Bronchial epithelial cell (primary cell): ENCODE measurements around the gene UXS1. TPM values are rescaled to one million over a fixed set of nuclear protein-coding genes. Genes with fewer than 3 reads are reported as not detected.

Experiments
- DNase-seq: peaks from one replicate; pipeline ENCODE4 v3.0.0-alpha.2; 2010; ENCODE audit warnings: low read depth
- FAIRE-seq: peaks from 2 replicates; lab custom pipeline; 2011; peaks lifted over from hg19 to GRCh38; lab: Jason Lieb, UNC
- H3K27me3 ChIP-seq: 2 replicates; pipeline ENCODE4 v1.5.1; 2011; ENCODE audit warnings: low read length; ENCODE audit not compliant: control insufficient read depth, insufficient read depth
- H3K36me3 ChIP-seq: 2 replicates; pipeline ENCODE4 v1.5.1; 2011; ENCODE audit warnings: low read length; ENCODE audit not compliant: control insufficient read depth, insufficient read depth
- H3K4me3 ChIP-seq: 2 replicates; pipeline ENCODE4 v1.5.1; 2011; ENCODE audit warnings: mild to moderate bottlenecking, low read depth, low read length, control low read depth
- CTCF ChIP-seq: IDR thresholded peaks from 2 replicates; pipeline ENCODE4 v1.5.1; 2011; ENCODE audit warnings: mild to moderate bottlenecking, moderate library complexity, low read length, control low read depth, inconsistent platforms; ENCODE audit not compliant: insufficient read depth, severe bottlenecking
- total RNA-seq: library from RNA; depleted of rRNA; stranded (reverse); fragments of >200 nt; gene quantifications from 2 replicates; pipeline ENCODE4 v1.2.1, GENCODE V29; 2014

The UXS1 gene
- total RNA-seq, 1 donor from 2014 or later, result 41.6 TPM

- no peak for TF ChIP-seq CTCF
- no peak overlapping the region for H3K4me3 ChIP-seq
- no peak for FAIRE-seq
- H3K27me3 ChIP-seq, result no peaks in the 10 kb centered on the region
- H3K36me3 ChIP-seq, result peaks cover 7% of the 10 kb centered on the region
- peak; percentile 52 for DNase-seq
Observed at GRCh38 chr2:106147159-106147558, 46.9 kb downstream of the UXS1 start.

- TF ChIP-seq CTCF, result no peak
- FAIRE-seq (no peak), DNase-seq (no peak)
- Histone ChIP-seq H3K4me3 (no peak overlapping the region), H3K27me3 (no peaks in the 10 kb centered on the region), H3K36me3 (peaks cover 7% of the 10 kb centered on the region)
Observed at GRCh38 chr2:106144621-106145331, 49.3 kb downstream of the UXS1 start.

GRCh38 chr2:106143495-106144215 is 50.4 kb downstream of the UXS1 start:
- Histone ChIP-seq H3K4me3 (no peak overlapping the region), H3K36me3 (peaks cover 7% of the 10 kb centered on the region), H3K27me3 (no peaks in the 10 kb centered on the region)
- no peak for TF ChIP-seq CTCF
- peak; percentile 82 for DNase-seq
- no peak for FAIRE-seq

GRCh38 chr2:106142683-106143082 is 51.4 kb downstream of the UXS1 start:
- DNase-seq (peak; percentile 43), FAIRE-seq (no peak)
- Histone ChIP-seq H3K36me3 (peaks cover 9% of the 10 kb centered on the region), H3K4me3 (no peak overlapping the region), H3K27me3 (no peaks in the 10 kb centered on the region)
- no peak for TF ChIP-seq CTCF

- H3K27me3 ChIP-seq, result no peaks in the 10 kb centered on the region
- no peak overlapping the region for H3K4me3 ChIP-seq
- DNase-seq (no peak), FAIRE-seq (no peak)
- no peak for TF ChIP-seq CTCF
- H3K36me3 ChIP-seq, result peaks cover 9% of the 10 kb centered on the region
Observed at GRCh38 chr2:106140913-106141312, 53.2 kb downstream of the UXS1 start.
